HG02885 (cell line): ENCODE results near the gene HOXD9.

Experiments used
- ATAC-seq: cut with Tn5 transposase; IDR thresholded peaks from one replicate; pipeline ENCODE4 v1.9.1; 2021; ENCODE audit warnings: mild to moderate bottlenecking; ENCODE audit not compliant: unreplicated experiment, poor library complexity

The HOXD9 gene

GRCh38 chr2:176150584-176151441 lies 28.3 kb downstream of the HOXD9 start:
- no peak for ATAC-seq

DNA sequence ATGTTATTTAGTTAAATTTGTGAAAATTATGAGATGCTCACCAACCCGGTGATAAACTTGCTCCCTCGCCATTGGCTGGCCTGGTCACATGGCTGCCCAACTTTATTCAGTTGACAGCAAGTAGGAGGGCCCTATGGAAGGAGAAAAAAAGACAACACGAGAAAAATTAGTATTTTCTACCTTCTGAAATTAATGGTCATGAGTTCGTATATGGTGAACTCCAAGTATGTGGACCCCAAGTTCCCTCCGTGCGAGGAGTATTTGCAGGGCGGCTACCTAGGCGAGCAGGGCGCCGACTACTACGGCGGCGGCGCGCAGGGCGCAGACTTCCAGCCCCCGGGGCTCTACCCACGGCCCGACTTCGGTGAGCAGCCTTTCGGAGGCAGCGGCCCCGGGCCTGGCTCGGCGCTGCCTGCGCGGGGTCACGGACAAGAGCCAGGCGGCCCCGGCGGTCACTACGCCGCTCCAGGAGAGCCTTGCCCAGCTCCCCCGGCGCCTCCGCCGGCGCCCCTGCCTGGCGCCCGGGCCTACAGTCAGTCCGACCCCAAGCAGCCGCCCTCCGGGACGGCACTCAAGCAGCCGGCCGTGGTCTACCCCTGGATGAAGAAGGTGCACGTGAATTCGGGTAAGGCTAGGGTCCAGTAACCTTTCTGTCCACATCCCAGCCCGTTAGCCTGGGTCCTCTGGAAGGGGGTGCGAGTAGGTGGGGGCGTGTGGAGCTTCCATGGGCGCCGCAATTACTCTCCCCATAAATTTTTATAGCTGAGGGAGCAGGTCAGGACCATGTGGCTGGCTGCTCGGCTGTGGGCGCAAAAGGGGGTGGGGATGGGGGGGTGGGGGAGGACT lies 29.1 kb downstream of the HOXD9 start, which contains the start of gene HOXD4:
Gene HOXD4, plus strand, starts transcription at position 109 of the 846 bp plus-strand sequence. Its CDS starts 84 bp downstream, at position 193.
- no peak for ATAC-seq

DNA sequence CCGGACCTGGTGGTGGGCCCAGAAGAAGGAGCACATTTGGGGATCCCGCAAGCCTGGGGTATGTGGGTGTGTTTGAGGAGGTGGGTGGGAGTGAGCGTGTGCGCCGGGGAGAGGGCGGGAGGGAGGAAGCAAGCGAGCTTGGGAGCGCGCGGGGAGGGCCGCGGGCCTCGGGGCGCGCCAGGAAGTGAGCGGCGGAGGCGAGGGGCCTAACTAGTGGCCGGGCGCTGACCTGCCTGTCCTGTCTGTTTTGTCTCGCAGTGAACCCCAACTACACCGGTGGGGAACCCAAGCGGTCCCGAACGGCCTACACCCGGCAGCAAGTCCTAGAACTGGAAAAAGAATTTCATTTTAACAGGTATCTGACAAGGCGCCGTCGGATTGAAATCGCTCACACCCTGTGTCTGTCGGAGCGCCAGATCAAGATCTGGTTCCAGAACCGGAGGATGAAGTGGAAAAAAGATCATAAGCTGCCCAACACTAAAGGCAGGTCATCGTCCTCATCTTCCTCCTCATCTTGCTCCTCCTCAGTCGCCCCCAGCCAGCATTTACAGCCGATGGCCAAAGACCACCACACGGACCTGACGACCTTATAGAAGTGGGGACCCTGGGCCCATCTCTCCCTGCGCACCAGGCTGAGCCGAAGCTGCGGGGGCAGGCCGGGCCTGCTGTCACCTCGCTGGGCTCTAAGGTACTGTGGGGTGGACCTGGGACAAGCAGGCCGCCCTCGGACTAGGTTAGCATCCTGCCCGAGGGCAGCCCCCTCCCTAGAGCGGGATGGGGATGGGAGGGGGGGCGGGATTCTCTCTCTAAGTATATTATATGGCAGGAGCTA lies 30.0 kb downstream of the HOXD9 start:
- no peak for ATAC-seq

DNA sequence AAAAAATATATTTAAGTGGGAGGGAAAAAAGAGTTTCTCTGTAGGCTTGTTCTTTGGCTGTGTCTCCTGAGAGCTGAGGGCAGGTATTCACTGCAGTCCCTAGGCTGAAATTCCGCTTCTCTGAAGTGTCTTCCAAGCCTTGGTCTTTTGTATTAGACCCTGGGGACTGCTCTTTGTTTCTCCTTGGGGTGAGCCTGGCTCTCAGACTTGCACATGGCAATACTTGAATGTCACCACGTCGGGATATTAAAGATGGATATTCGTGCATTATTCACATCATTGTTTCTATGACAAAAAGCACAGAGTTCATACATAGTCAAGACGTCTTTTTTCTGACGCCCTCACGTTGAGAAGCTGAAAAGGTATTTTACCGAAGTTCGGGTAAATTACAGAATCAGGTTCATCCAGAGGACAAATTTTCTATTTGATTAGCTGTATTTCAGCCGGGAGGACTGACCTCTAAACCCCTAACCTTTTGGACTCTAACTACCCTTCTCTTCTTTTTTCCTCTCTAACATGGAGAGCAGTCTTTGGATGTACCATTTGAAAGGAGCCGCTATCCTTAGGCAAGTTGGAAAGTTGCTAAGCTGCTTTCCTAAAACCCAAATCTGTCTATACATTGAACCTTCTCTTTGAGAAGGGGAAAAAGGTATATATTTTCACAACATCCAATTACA lies 32.2 kb downstream of the HOXD9 start:
- no peak for ATAC-seq

GRCh38 chr2:176155356-176156044 lies 33.0 kb downstream of the HOXD9 start:
- no peak for ATAC-seq

DNA sequence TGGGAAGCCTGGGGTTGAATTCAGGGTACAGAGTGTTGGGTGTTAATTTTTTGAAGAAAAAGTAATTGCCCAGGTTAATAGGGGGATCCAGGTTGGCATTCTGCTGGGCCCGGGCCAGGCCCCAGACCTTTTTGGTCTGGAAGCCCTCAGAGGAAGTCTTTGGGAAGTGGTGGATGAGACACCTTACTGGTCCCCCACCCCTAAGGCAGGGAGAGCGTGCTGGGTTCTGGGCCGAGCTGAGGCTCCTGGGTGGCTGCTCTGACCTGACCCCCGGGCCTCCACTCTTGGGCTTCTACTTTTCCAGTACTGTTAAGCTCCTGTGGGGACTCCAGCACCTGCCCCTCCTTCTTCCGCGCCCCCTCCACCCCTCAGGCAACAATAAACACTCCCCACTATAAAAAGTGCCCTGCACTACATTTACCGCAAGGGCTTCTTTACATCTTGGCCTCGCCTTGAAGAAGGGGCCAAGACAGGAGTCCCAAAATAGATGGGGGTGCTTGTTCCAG lies 33.8 kb downstream of the HOXD9 start:
- no peak for ATAC-seq

- ATAC-seq = no peak
Observed at GRCh38 chr2:176156807-176157498, 34.4 kb downstream of the HOXD9 start, which contains the start of gene HOXD3. TSS of gene HOXD3 (plus strand) at chr2:176157307. CDS start at chr2:176169115, 11,808 bp downstream.

DNA sequence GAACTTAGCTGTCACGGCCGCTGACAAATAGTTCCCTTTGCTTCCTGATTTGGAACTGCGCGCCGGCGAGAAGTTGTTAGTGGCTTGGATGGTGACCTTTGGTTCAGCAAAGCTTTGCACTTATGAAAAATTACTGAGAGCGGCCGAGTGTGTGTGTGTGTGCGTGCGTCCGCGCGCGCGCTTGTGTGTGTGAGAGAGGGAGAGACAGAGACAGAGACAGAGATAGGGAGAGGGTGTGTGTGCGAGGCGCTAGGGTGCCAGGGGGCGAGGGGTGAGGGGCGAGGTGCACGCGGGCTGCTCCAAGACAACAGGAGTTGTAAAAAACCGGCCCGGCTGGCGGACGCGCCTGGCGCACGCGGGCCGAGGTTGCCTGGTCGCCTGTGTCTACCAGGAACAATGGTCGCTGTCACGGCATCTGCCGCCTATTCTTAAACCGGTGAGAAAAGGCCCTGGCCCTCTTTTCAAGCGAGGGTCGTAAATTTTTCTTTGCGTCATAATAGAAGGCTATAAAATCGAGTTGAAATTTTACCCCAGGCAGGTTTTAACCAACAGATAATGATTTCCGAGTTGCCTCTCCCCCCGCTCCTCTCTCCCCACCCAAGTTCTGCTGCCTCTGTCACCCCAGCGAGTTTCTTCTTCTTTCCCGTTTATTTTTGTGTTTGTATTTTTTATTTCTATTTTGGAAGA lies 35.1 kb downstream of the HOXD9 start:
- no peak for ATAC-seq

GRCh38 chr2:176158186-176158591 lies 35.7 kb downstream of the HOXD9 start:
- ATAC-seq = no peak

- ATAC-seq = no peak
Observed at GRCh38 chr2:176158855-176159662, 36.5 kb downstream of the HOXD9 start.

GRCh38 chr2:176159663-176160250 lies 37.2 kb downstream of the HOXD9 start:
- ATAC-seq = no peak

DNA sequence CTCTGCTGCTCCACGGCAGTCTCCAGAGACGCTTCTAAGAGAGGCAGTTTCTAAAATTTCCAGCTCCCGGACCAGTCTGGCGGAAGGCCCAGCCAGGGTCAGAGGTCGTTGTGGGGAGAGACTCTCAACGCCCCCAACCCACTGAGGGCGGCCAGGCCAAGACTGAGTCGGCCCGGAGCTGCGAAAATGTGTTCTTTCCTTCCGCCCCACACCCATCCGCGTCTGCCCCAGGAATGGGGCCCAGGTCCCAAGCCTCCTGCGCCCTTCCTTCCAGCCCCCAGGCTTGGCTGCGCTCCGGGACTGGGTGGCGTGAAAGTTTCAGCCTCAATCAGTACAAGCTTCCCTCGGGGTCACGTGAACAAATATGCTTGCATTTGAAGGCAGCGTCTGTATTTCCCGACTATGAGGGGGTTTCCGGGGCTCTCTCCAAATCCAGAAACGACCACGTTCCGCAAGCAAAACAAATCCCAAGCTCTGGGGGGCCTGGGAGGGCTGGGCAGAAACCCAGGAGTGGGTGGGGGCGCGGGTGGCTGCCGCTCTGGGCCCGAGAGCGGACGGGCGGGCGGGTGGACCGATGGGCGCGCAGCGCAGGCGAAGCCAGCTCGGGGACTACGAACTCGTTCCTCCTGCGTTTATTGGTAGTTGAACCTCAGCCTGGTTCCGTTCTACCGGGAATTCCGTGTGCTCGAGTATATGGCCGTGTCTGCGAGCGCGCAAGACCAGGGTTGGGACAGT lies 37.9 kb downstream of the HOXD9 start:
- no peak for ATAC-seq

DNA sequence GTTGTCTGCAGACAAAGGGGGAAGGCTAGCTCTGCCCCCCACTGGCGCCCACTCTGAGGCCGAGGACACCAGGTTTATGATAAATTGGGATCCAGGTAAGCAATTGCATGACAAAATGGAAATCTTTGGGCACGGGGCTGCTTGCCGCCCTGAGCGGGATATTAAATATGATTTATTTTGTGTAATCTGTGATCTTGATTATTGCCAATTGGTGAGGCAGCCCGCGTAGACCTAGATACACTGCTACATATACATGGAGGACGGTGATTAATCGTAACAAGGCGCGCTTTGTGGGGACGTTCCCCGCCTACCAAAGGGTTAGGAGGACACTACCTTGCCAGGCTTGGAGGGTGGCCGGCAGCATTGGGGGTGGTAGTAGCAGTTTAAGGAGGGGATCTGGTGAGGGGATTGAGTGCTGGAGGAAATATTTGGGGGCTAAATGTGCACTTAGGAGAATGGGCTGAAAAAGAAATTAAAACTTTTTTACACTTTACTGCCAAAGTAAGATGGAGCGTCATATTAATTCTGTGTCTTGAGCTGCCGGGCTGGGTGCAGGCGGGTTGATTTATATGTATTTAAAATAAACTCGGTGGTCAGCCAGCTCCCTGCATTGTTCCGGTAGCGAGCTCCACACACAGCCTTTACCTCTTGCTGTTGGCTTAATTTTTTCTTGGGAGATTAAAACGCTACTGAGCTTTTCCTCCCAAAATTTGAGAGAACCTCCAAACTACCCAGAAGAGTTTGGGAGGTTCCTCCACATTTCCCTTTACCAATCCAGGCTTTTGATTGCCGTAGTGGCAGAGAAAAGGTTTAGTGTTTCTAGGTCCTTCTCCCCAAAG lies 38.7 kb downstream of the HOXD9 start:
- ATAC-seq = no peak

GRCh38 chr2:176161825-176162626 lies 39.5 kb downstream of the HOXD9 start:
- ATAC-seq = no peak
